ENCODE data around the gene DMD.

- TF ChIP-seq CTCF (conservative IDR thresholded peaks at IDR 0.05) (no peak), ZFX (IDR thresholded peaks at IDR 0.05) (no peak)
Measured at GRCh38 chrX:31715675-31716074, 1495.7 kb downstream of the DMD start.

All from C4-2B (cell line).